HG03378 (cell line): ENCODE results near the gene CD1D.
"Not testable (repeated sequence)": the region's sequence is repeated elsewhere in the genome, so short reads cannot be mapped to it uniquely, and the experiment has no call there.

ENCODE experiments used
- ATAC-seq: cut with Tn5 transposase; IDR thresholded peaks from one replicate; pipeline ENCODE4 v1.9.1; 2021; ENCODE audit warnings: mild to moderate bottlenecking, moderate library complexity; ENCODE audit not compliant: unreplicated experiment

The CD1D gene

DNA sequence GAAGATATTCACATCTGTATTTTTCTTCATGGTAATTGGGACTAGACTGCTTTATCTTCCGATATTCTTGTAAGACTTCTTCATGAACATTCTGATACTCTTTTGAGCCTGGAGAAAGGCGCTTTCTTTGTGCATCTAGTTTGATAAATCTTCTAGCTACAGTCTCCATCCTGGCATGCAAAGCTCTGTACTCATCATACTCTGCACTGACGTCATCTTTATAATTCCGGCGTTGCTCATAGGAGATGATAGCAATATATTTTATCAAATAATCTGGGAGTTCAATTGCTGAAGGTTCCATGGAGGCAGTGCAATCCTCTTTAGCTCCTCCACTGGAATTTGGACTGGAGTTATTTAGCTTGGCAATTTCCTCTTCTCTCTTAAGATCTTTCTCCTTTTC is 4.8 kb upstream of the CD1D start:
- not testable (repeated sequence) for ATAC-seq

DNA sequence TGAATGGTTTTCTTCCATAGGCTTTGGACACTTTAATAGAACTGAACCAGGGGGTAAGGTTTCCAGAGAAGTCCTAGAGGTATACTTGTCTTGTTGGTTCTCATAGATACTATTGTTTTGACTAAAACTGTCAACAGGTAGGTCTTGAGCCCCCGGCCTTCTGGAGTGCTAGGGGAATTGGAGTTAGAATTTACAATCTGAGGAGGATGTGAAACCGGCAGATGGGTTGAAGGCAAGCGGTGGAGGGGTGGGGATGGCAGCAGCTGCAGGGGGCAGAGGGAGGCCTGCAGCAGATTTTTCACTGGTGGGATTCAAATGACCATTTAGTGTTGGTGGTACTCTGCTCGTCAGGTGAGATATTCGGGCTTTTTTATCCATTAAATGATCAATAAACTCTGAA is 4.3 kb upstream of the CD1D start:
- no peak for ATAC-seq

DNA sequence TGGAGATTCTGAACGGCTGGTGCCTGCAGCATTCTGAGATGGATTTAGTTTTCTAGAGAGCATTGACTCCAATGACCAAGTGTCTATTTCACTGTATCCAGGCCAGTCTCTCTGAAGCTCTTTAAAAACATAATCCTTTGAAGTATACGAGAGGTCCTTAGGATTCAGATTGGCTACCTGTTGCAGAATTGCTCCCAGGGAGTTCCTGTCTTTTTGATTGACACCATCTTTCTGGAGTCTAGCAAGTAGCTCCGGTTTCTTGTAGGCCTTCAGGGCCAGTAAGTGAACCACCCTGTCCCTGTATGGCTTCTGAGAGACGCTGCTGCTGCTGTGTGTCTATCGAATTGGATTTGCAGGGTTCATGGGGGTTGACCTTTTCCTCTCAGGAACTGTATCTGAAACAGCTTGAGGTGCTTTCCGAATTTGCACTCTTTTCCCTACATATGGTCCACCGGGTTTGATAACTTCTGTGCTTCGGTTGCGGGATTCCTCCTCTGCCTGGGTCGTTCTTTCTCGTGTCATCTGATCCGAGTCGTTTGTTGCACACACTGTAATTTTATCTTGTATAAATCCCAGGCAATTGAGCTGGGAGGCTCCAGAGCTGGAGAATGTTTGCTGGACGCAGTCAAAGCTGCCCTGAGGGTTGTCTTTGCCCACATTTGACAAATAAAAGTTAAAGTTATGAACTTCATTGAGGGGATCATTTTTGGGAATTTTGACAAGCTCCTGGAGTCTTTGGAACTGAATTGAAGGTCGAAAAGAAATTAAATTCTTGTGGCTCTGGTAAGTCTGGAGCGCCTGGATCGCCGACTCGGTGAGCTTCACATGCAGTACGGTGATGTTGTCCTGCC is 3.6 kb upstream of the CD1D start:
- not testable (repeated sequence) for ATAC-seq

DNA sequence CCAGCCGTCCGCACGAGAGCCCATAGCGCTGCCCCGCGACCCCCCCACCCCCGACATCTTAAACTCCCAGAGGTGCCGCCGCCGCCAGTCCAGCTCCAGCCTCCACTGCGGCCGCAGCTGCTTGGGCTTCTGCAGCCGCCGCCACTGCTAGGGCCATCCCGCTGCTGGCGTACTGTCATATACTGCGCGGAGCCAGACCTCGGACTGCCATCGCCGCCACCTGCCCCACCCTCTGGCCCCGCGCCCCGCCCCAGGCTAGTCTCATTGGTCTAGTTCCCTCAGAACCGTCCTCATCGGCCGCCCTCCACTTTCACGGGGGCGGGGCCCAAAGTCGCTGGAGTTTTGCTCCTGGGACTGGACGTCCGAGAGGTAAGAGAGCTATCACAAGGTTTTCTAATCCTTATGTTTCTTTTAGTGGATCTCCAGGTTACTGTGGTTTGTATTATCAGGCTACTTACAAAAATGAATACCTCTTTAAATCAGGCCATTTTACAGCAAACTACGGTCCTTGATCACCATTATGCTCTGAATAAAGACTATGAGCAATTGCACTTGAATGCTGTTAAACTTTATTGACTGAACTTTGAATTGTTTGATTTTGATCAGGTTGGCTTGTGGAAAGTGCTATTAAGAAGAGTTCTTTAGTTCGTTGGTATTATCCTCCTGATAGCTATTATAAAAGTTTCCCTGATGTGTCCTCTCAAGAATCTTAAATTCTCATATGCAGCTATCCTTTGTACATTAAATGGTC is 2.8 kb upstream of the CD1D start:
- ATAC-seq = no peak

DNA sequence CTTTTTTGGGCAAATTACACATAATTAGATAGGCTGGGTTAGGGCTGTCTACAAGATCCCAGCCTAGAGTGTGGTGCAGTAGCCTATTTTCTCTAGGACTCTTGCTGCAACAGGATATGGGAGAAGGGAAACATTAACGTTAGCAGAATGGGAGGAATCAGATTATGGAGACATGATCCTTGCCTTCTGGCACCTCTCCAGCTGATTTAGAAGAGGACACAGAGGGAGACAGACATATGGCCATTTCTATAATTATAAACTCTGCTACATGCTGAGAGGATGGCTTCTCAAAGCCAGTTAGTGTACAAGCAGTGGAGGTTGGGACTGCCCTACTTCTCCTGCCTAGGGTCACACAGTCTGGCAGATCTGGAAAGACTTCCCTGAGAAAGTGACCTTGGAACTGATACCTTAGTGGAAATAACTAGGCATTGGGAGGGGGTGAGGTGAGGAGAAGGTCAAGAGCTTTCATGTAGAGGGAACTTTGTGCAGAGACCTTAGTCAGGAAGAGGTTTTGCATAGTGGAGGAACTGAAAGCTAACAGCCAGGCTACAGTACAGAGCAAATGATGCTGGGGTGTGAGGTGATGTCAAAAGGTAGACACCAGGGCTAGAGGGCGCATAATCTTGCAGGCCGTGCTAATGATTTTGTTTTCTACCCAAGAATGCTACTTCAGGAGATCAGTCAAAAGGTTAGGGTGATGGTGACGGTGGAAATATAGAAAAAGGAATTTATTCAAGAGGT is 1.2 kb upstream of the CD1D start:
- peak; percentile 95 for ATAC-seq

DNA sequence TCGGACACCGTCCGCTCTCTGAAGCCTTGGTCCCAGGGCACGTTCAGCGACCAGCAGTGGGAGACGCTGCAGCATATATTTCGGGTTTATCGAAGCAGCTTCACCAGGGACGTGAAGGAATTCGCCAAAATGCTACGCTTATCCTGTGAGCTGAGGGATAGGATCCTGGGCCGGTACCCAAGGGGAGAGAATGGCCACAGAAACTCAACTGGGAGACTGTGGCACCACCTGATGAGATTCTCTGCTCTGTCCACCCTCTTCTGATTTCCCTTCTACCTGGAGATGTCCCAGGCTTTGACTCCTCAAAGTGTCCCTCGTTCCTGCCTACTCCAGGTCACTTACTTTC is 855 bp downstream of the CD1D start:
- no peak for ATAC-seq

DNA sequence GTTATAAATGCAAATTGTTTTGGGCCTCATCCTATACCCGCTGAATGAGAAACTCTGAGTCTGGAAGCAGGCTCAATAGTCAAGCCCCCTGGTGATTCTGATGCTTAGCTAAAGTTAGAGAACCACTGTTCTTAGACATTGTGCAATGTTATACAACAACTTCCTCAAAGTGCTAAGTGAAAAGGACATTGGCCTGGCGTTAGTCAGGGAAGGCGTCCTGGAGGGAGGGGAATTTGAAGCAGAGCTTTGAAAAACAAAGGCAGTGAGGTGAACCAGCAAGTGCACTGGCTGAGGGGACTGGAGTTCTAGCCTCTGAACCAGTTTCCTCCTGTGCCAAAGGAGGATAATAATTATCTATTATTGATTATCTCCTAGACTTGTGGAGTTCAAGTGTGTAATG is 5.1 kb downstream of the CD1D start:
- no peak for ATAC-seq

DNA sequence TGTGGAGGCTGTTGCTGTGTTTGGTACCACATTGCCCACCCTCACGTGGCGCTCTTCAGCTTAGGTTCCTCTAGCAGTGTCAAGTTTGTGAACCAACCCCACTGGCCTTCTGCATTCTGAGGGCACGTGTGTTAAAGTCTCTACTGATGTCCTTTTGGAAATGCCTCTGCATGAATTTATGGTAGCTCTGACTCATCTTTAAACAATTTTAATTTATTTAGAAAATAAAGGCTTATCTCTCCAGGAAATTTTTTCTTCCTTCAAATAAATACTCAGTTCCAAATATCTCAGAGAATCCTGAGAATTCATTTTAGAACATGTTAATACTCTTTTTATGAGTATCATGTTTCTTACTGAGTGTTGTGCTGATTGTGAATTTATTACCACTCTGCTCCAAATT is 5.5 kb downstream of the CD1D start:
- no peak for ATAC-seq

DNA sequence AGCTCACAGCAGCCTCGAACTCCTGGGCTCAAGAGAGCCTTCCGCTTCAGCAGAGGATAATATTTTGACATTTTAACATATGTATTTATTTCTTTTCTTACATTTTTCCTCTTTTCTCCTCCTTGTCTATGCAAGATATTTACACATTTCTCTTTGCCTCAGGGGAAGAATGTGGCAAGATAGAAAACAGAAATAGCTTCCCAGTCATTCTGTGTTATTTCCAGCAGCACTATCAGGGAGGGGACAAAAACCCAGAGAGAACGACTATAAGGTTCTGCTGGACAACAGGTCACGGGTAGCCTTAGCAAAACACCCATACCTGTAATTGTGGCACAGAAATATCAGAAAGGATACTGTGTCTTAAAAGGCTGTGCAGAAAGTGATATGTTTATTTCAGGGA is 7.9 kb downstream of the CD1D start:
- no peak for ATAC-seq

DNA sequence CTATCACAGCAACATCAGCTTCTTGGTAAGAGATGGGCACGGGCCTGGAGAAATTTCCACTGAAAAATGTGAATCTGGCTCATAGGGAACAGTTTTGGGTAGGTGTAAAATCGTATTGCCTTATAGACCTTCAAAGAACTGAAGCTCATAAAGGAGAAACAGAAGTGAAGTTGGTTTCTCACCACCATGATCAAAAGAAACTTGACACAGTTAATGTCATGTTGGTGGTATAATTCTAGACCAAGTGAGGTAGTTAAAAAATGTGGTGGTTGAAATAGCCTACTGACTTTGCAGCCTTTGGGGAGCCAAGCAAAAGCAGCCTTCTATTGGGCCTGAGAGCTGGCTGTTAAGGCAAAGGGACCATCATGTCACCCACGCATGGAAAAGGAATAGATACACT is 8.9 kb downstream of the CD1D start:
- ATAC-seq = no peak

DNA sequence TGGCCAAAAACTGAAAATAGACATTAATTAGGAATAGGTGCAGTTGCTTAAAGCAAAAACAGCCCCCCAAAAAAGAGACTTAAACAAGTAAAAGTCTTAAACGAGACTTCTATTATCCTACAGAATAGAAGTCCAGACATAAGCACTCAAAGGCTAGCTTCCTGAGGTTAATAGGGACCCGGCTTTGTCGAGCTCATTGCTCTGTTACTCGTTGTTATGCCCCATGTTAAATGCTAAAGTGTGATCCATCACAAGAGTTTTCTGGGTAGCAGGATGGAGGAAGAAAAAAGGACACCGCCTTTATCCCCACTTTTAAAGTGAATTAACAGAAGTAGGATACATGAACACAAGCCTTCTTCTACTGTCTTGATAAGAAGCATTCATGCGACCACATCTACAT is 10.6 kb downstream of the CD1D start:
- no peak for ATAC-seq

DNA sequence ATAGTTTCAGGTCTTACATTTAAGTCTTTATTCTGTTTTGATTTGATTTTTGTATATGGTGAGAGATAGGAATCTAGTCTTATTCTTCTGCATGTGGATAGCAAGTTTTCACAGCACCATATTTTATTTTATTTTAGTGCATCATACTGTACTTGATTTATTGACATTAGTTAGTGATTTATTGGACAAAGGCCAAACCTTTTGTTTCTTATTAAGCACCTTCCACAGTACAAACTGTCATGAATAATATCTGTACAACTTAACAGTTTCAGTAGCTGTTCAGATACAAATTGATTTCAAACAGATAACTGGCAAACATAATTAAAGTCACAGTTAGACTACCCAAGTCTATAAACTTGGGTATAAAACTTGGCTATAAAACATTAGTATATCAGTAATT is 15.8 kb downstream of the CD1D start:
- ATAC-seq = no peak

DNA sequence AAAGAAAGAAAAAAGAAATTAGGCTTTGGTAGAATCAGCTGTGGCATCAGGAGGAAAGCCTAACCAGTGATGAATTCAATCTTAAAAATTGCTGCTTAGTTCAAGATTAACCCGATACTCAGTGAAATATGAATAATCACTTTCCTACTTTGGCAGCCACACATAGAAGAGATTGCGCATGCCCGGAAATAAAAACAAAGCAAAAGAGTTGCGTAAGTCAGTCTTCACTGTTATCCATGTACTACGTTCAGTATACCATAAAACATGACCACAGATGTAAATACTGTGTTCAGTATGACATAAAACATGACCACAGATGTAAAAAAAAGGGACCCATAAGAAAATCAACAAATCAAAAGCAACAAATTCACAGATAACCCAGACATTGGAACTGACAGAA is 19.2 kb downstream of the CD1D start:
- no peak for ATAC-seq

DNA sequence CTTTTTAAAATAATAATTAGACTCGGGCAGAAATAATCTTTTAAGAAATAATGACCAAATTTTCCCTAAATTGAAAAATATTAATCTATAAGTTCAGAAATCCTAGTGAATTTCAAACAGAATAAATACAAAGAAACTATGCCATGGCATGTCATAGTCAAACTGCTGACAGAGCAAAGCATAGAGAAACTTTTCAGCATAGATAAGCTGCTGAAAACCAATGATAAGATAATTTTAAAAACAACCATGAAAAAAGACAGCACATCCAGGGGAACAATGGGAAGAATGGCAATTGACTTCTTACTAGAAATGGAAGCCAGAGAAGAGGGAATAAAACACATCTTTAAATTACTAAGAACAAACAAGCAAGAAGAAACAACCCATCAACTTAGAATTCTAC is 19.8 kb downstream of the CD1D start:
- ATAC-seq = no peak

DNA sequence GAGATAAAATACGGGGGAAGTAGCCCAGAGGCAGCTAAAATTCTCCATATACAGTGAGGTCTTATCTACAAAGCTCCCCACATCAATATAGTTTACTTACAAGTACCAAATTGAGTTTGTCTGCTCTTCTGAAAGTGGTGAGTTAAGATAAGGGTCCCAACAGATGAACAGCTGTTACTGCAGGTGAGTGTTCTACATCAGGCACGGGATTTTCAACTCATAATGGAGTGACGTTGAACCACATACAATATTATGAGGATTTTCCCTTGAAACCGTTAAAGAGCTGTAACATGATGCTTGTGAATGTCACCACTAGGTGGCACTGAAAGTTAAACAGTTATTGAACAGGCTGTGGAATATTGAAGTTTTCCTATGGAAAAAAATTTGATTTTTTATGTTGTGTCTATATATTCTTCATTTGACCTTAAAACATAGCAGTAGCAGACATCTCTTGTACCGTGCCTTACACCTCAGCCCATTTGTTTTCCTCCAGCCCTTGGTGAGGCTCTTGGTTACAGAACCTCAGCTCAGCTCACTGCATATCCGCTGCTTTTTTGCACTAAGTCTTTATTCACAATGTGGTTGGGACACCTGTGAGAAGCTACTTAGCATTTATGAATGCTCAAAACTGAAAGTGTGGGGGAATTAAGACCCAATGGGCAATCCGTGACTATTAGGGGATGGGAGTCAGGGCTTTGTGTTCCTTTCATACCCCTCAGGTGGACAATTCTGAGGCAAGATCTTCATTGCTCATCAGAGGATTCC is 23.2 kb downstream of the CD1D start:
- peak; percentile 73 for ATAC-seq

DNA sequence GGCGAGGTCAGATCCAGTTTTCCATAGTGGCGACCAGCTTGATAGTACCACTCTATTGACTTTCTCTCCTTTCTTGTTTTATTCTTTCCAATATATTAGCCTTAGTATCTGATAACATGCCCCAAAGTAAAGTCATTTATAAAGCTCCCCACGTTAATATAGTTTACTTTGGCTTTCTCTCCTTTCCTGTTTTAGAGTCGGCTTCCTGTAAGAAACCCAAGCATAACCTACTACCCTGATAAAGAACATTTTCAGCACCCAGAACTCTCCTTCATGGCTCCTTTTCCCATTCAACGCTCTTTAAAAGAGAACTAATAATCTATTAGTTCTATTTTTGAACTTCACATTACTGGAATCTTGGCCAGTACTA is 23.7 kb downstream of the CD1D start:
- no peak for ATAC-seq

DNA sequence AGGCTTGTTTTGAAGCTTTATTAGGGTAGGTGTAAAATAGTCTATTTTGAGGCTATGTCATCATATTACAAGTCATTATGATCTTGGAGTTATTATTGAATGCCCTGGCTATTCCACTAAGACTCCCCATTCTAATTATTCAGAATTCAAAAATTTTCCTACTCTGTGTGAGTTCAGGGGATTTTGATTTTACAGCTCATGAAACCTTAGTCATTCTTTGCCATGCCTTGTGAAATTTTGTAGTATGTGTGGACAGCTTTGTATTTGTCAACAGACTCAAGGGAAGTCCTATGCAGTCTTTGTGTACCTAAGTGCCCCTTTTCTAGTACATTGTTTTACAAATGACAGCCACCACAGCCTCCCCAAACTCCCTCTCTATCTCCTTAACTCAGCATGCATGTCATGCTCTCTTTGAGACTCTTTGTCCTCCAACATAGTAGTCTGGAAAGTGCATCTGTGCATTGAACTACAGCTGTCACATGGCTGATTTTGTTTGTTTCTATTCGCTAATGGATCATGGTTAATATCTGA is 28.0 kb downstream of the CD1D start:
- ATAC-seq = no peak

DNA sequence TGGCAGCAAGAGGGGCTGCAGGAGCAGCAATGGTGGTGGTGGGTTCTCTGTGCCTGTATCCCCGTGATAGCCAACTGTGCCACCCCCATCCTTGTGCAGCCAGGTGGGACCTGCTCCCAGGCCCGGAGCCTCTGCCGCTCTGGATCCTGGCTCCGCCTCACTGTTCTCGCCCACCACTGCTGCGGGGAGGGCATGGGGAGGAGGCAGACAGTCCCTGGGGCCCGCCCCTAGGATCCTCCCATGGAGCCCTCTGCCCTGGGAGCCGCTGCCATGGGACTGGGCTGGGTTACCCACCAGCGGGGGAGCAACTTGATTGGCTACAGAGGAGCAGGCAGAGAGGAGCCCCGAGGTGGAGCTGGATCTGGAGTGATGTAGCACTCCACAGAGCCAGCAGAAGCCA is 31.6 kb downstream of the CD1D start:
- ATAC-seq = no peak

DNA sequence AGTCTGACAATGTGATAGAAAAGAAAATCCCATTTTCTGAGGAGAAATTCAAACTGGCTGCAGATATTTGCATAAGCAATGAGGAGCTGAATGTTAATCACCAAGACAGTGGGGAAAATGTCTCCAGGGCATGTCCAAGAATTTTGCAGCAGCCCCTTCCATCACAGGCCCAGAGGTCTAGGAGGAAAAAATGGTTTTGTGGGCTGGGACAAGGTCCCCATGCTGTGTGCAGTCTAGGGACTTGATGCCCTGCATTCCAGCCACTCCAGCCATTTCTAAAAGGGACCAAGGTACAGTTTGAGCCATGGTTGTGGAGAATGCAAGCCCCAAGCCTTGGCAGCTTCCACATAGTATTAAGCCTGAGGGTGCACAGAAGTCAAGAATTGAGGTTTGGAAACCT is 42.8 kb downstream of the CD1D start:
- not testable (repeated sequence) for ATAC-seq

DNA sequence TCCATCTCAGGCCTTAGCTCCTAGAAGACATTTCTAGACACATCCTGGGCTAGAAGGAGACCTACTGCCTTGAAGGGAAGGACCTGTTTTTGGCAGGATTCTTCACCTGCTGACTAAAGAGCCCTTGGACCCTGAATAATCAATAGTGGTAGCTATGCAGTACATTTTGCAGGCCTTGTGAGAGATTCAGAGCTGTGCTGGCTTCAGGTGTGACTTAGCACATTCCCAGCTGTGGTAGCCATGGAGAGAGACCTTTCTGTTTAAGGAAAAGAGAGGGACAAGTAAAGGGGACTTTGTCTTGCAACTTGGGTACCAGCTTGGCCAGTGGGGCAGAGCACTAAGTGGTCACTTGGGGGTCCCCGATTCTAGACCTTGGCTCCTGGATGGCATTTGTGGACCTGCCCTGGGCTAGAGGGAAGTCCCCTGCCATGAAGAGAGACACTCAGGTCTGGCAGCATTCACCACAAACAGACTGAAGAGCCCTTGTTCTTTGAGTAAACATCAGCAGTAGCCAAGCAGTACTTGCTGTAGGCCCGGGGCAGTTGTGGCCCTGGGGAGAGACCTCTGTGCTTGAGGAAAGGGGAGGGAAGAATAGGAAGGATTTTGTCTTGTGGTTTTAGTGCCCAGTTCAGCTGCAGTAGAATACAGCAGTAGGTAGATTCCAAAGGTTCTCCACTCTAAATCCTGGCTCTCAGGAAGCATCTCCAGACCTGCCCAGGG is 47.4 kb downstream of the CD1D start:
- ATAC-seq = no peak
